Stimulated activated CD8-positive, alpha-beta memory T cell treated with anti-CD3 and anti-CD28 coated beads, Interleukin-2, amount 100 ng/mL, for 48 hours (primary cell): ENCODE data around the gene PTPRM.

Experiments used
- DNase-seq, 2 donors: peaks; one replicate each; pipeline ENCODE4 v3.0.0-alpha.2; 2020; ENCODE audit warnings: low read depth in 2 of 2

The PTPRM gene

GRCh38 chr18:7807936-7808453 is 240.9 kb downstream of the PTPRM start:
- no peak for DNase-seq

GRCh38 chr18:7808992-7809391 is 241.9 kb downstream of the PTPRM start:
- DNase-seq = no peak

GRCh38 chr18:7809455-7809854 is 242.3 kb downstream of the PTPRM start:
- DNase-seq = no peak

- no peak for DNase-seq
Observed at GRCh38 chr18:7809978-7810377, 242.9 kb downstream of the PTPRM start.

GRCh38 chr18:7812431-7813063 is 245.4 kb downstream of the PTPRM start:
- DNase-seq = no peak

- no peak for DNase-seq
Observed at GRCh38 chr18:7813131-7813530, 246.0 kb downstream of the PTPRM start.

- no peak for DNase-seq
Observed at GRCh38 chr18:7814754-7815315, 247.7 kb downstream of the PTPRM start.

GRCh38 chr18:7815787-7816186 is 248.7 kb downstream of the PTPRM start:
- no peak for DNase-seq

GRCh38 chr18:7817575-7818230 is 250.6 kb downstream of the PTPRM start:
- DNase-seq = no peak

- no peak for DNase-seq
Observed at GRCh38 chr18:7821784-7822183, 254.7 kb downstream of the PTPRM start.

- no peak for DNase-seq
Observed at GRCh38 chr18:7822435-7823331, 255.6 kb downstream of the PTPRM start.

- DNase-seq = no peak
Observed at GRCh38 chr18:7824970-7825369, 257.9 kb downstream of the PTPRM start.

GRCh38 chr18:7830468-7830867 is 263.4 kb downstream of the PTPRM start:
- no peak for DNase-seq

GRCh38 chr18:7839548-7839947 is 272.4 kb downstream of the PTPRM start:
- no peak for DNase-seq

GRCh38 chr18:7840411-7840810 is 273.3 kb downstream of the PTPRM start:
- DNase-seq = no peak

GRCh38 chr18:7844017-7844416 is 276.9 kb downstream of the PTPRM start:
- DNase-seq = no peak

GRCh38 chr18:7844418-7844817 is 277.3 kb downstream of the PTPRM start:
- DNase-seq = no peak

GRCh38 chr18:7846335-7846734 is 279.2 kb downstream of the PTPRM start:
- DNase-seq = no peak

- DNase-seq = no peak
Observed at GRCh38 chr18:7847357-7848053, 280.4 kb downstream of the PTPRM start.

GRCh38 chr18:7848054-7848412 is 280.9 kb downstream of the PTPRM start:
- no peak for DNase-seq

GRCh38 chr18:7850446-7850845 is 283.3 kb downstream of the PTPRM start:
- DNase-seq = no peak

GRCh38 chr18:7855028-7855427 is 287.9 kb downstream of the PTPRM start:
- DNase-seq = no peak
